Stimulated activated CD4-positive, alpha-beta T cell treated with anti-CD3 and anti-CD28 coated beads, TNF-alpha, amount 100 ng/mL, for 48 hours (primary cell): Measurements from ENCODE around the gene FAM234B.
"Not testable (repeated sequence)": the region's sequence is repeated elsewhere in the genome, so short reads cannot be mapped to it uniquely, and the experiment has no call there.

Source experiments
- DNase-seq, 3 donors: peaks; one replicate each; pipeline ENCODE4 v3.0.0-alpha.2; 2020; ENCODE audit warnings: low read depth in 3 of 3

The FAM234B gene

GRCh38 chr12:13061377-13061776, 17.2 kb downstream of the FAM234B start:
- DNase-seq, result no peak

DNA sequence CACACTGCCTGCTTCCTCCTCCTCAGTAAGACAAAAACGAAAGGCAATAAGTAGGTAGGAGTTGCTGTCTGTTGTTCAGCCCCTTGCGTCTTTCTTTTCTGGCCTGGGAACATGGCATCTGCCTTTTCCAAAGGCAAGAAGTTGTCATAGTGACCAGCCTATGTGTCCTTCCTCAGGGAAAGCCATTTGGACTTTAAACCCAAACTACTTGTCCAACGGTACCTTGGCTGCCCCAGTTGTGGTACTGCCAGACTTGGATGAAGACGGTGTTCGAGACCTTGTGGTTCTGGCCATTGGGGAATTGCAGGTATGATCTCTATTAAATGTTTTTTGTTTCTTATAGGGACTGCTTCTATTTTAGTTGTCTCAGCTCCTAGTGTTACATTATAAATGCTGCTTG, 18.5 kb downstream of the FAM234B start:
- DNase-seq, result no peak

GRCh38 chr12:13066014-13066413, 21.8 kb downstream of the FAM234B start:
- DNase-seq, result no peak

DNA sequence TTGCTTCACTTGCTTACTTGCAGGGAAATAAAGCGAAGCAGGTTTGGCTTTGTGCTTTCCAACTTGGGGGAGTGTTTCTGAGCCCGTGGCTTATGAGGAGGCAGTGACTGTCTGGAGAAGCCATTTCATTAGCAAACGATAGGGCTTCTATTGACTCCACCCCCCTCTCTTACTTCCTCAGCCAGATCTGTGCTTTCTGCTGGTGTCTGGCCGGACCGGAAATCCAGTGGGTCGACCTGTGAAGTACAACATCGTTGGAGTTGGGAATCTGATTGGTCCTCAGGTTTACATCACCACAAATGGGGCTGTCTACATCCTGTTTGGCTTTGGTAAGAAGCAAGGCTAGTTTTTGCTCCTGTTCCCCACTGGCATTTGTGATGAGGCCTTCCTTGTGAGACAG, 22.3 kb downstream of the FAM234B start:
- no peak for DNase-seq

DNA sequence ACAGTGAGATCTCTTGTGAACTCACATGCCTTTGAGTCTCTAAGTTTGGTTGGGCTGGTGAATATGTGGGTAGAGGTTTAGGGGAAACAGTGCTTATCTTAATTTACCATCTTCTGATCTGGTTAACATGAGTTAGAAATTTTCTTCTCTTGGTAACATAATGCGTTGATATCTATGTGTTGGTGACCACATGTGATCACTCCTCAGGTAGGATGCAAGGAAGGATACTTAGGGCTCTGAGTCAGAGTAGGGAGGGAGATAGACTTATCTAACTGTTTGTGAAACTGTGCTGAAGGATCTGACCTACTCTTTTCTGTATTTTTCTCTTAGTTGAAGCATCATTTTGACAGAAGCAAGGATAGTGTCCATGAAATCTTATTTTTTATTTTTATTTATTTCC, 23.1 kb downstream of the FAM234B start:
- DNase-seq, result no peak

DNA sequence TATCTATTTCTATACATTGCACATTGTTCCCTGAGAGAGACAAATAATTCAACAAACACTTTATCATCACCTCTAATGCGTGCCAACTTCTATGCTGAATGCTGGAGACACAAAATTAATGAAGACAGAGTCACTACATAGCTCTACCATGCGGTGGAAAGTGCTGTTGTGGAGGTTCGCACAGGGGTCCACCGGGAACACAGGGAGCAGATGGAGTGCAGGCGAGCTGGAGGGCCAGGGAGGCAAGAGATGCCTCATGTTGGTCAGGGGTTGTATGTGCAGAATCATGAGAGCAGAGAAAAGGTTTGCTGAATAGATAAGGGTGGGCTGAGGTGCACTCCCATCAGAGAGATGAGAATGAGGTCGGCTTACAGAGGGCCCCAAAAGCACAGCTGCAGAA, 25.2 kb downstream of the FAM234B start:
- no peak for DNase-seq

GRCh38 chr12:13071305-13072280, 27.4 kb downstream of the FAM234B start:
- DNase-seq, result no peak

DNA sequence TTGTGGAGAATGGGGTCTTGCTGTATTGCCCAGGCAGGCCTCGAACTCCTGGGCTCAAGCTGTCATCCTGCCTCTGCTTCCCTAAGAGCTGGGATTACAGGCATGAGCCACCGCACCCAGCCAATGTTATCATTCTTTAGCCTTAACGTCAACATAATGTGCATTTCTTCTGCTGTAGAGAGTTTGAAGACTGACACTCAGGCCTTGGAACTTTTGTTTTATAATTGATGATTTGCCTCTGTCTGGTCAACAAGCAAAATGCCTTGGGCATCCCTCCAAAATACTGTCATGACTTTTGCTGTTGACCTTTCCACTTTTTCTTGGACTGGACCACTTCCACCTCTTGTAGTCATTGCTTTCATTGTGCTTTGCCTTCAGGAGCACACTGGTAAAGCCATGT, 29.0 kb downstream of the FAM234B start:
- no peak for DNase-seq

GRCh38 chr12:13074396-13075117, 30.4 kb downstream of the FAM234B start:
- DNase-seq, result no peak

DNA sequence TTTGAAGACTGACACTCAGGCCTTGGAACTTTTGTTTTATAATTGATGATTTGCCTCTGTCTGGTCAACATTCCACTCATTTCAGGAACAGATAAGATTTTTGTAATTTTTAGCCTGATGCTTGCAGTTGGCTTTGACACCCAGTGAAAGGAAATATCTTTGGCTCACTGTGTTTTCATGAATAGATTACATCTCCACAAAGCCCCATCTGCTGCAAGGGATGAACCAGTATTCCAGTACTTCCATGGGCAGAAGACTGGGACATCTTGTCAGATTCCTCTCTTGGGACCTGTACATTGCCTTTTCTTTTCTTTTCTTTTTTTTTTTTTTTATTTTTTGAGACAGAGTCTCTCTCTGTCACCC, 30.9 kb downstream of the FAM234B start:
- no peak for DNase-seq

GRCh38 chr12:13075786-13076570, 31.8 kb downstream of the FAM234B start:
- DNase-seq, result no peak

GRCh38 chr12:13079440-13079906, 35.3 kb downstream of the FAM234B start:
- no peak for DNase-seq

DNA sequence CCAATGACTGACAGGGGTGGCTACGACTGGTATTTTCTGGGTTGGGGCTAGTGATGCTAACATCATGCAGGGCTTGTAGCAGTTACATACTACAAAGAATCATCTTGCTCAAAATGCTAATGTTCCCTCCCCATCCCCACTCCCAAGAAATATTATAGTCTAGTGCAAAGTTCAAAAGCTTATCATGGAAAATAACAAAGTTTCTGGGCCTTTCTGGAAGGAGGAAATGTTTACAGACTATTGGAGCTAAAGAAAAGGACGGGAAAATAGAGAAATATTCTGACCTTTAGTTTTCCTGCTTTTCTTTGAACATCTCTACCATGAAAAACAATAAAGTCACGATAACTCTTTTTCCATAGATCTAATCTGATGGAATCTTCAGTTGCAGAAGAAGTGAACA, 36.1 kb downstream of the FAM234B start:
- no peak for DNase-seq

GRCh38 chr12:13082861-13083260, 38.7 kb downstream of the FAM234B start:
- no peak for DNase-seq

- not testable (repeated sequence) for DNase-seq
These were observed 39.5 kb downstream of the FAM234B start for GRCh38 chr12:13083638-13084037.

GRCh38 chr12:13084898-13085640, 40.9 kb downstream of the FAM234B start:
- DNase-seq, result no peak

- DNase-seq, result no peak
These were observed 41.9 kb downstream of the FAM234B start for GRCh38 chr12:13085968-13086686.

GRCh38 chr12:13087766-13088165, 43.6 kb downstream of the FAM234B start:
- no peak for DNase-seq

DNA sequence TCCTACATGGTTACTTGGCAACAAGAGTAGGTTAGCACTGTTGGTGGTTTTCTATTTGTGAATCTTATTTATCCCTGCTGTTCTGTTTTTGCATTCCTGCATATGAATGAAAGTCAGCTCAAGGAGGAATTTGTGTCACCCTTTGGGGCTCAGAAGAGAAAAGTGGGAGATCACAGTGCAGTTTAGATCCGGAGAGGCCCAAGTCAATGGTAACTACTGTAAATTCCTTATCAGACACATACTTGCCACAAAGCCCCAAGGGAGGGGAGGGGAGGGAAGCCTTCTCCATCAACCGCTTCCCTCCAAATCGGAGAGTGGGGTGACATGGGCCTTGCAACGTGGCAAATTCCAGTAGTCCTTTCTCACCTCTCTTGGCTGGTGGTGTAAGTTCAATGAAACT, 44.3 kb downstream of the FAM234B start:
- DNase-seq, result no peak

- DNase-seq, result no peak
These were observed 45.9 kb downstream of the FAM234B start for GRCh38 chr12:13090054-13090453.

GRCh38 chr12:13091832-13092231, 47.7 kb downstream of the FAM234B start:
- DNase-seq, result no peak
